Smooth muscle cell (in vitro differentiated cells): ENCODE data around the gene MS4A8. TPM values are rescaled to one million over a fixed set of nuclear protein-coding genes. Genes with fewer than 3 reads are reported as not detected.
A peak's percentile ranks its signal among the peaks of the same experiment; 100 is the strongest.
"Not testable (repeated sequence)": the region's sequence is repeated elsewhere in the genome, so short reads cannot be mapped to it uniquely, and the experiment has no call there.

Experiments used
- DNase-seq: peaks from one replicate; lab custom pipeline; 2025; ENCODE audit not compliant: unreplicated experiment; lab: John Stamatoyannopoulos, UW
- H2AFZ ChIP-seq: fragments of 200-600 bp; sonication (generic); 2 replicates; pipeline ENCODE4 v1.6.0; 2016; ENCODE audit warnings: antibody characterized with exemption, low read depth, mild to moderate bottlenecking
- H3F3A ChIP-seq: fragments of 200-600 bp; sonication (generic); 2 replicates; pipeline ENCODE4 v1.6.0; 2017; ENCODE audit warnings: antibody characterized with exemption, low read depth
- H3K27ac ChIP-seq: fragments of 200-600 bp; sonication (generic); 2 replicates; pipeline ENCODE4 v1.5.1; 2016; ENCODE audit warnings: low read depth, mild to moderate bottlenecking
- H3K27me3 ChIP-seq: fragments of 200-600 bp; sonication (generic); 2 replicates; pipeline ENCODE4 v1.6.1; 2016; ENCODE audit warnings: low read depth, mild to moderate bottlenecking
- H3K36me3 ChIP-seq: fragments of 200-600 bp; sonication (generic); 2 replicates; pipeline ENCODE4 v1.5.1; 2016; ENCODE audit warnings: low read depth
- H3K4me1 ChIP-seq: fragments of 200-600 bp; sonication (generic); 2 replicates; pipeline ENCODE4 v1.5.1; 2016; ENCODE audit warnings: low read depth
- H3K4me2 ChIP-seq: fragments of 200-600 bp; sonication (generic); 2 replicates; pipeline ENCODE4 v1.6.0; 2016; ENCODE audit warnings: mild to moderate bottlenecking
- H3K4me3 ChIP-seq: fragments of 200-600 bp; sonication (generic); 2 replicates; pipeline ENCODE4 v1.5.1; 2016; ENCODE audit warnings: mild to moderate bottlenecking
- H3K79me2 ChIP-seq: fragments of 200-600 bp; sonication (generic); 2 replicates; pipeline ENCODE4 v1.6.0; 2016; ENCODE audit warnings: low read depth, mild to moderate bottlenecking
- H3K9ac ChIP-seq: fragments of 200-600 bp; sonication (generic); 2 replicates; pipeline ENCODE4 v1.6.0; 2016; ENCODE audit warnings: low read depth
- H3K9me3 ChIP-seq: fragments of 200-600 bp; sonication (generic); replicated peaks from 2 replicates; pipeline ENCODE4 v1.5.1; 2016; ENCODE audit warnings: low read depth
- H4K20me1 ChIP-seq: fragments of 200-600 bp; sonication (generic); 2 replicates; pipeline ENCODE4 v1.6.0; 2016; ENCODE audit warnings: low read depth
- WGBS: methylation state at CpG from one replicate; pipeline ENCODE4 v1.1.7; 2016; ENCODE audit warnings: low lambda C conversion rate; 5-methylcytosine and 5-hydroxymethylcytosine counted together
- polyA plus RNA-seq: library from polyadenylated mRNA; unstranded; fragments of >200 nt; fragmentation: Nextera tagmentation; extraction: Ambion mirVana; gene quantifications from 2 replicates; pipeline ENCODE4 v1.2.1, GENCODE V29; 2016
- total RNA-seq: library from RNA; depleted of rRNA; stranded (reverse); fragments of >200 nt; gene quantifications from 2 replicates; pipeline ENCODE4 v1.2.3, GENCODE V29; 2014
- TF ChIP-seq, protein P1 (sequence below): fragments of 200-600 bp; sonication (generic); IDR thresholded peaks from 2 replicates; pipeline ENCODE4 v1.5.1; 2017; ENCODE audit warnings: borderline replicate concordance, mild to moderate bottlenecking, antibody characterized with exemption; ENCODE audit not compliant: insufficient read depth, poor library complexity, severe bottlenecking

The MS4A8 gene
- total and polyA plus RNA-seq, 2 experiments from 2014 or later, result not detected

DNA sequence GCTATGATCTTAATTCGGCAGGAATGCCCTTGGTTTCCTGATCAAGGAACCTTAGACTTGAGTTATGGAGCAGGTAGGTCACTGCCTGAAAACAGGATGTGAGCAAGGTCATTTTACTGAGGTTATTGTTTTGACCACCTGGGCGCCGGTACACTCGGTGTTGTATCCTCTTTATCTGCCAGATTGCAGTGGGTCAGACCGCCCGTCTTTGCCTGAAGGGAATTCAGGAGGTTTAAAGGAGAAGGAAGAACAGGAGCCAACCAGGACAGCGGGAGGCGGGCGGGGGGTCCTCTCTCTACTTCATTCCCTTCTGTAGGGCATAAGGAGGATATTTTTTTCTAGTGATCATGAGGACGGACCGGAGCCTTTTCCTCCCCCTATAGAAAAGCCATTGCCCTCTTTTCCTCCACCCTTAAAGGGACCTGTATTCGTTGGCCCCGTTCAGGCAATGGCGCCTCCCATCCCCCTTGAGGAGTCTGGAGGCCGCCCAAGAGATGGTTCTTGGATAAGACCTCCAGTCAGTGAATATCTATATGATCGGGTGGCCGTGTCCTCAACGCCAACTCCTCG, 57.9 kb downstream of the MS4A8 start:
- no peak overlapping the region for H2AFZ ChIP-seq
- WGBS, result 92% methylated on average over 19 of the region's 19 CpGs
- peaks cover 3% of the 10 kb centered on the region for H3K27me3 ChIP-seq

DNA sequence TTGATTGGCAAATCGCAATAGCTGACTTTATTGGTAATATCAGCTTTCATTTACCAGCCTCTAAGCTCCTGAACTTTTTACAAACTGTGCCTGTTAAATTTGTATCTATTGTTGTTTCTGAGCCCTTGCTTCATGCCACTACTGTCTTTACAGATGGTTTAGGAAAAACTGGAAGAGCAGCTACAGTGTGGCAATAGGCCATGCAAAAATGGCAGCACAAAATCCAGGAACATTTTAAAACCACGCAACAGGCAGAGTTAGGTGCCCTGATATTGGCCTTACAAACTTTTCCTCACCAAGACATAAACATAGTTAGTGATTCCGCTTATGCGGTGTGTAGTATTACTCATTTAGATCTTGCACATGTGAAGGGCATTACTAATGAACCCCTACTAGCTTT, 59.3 kb downstream of the MS4A8 start:
- not testable (repeated sequence) for H2AFZ ChIP-seq, H3K4me3 ChIP-seq, DNase-seq, H3K9ac ChIP-seq, H3K9me3 ChIP-seq, H3K27ac ChIP-seq, H3F3A ChIP-seq, H3K79me2 ChIP-seq, H4K20me1 ChIP-seq, H3K36me3 ChIP-seq, H3K27me3 ChIP-seq, H3K4me1 ChIP-seq
- 60% methylated on average over 4 of the region's 4 CpGs for WGBS
- H3K4me2 ChIP-seq, result peak overlapping the region; percentile 72

More for the DNA sequence above, 57.9 kb downstream of the MS4A8 start:
- H3F3A ChIP-seq, result no peaks in the 10 kb centered on the region
- no peaks in the 10 kb centered on the region for H3K9me3 ChIP-seq
- no peaks in the 10 kb centered on the region for H3K4me1 ChIP-seq
- no peak overlapping the region for H3K4me2 ChIP-seq
- no peaks in the 10 kb centered on the region for H3K36me3 ChIP-seq
- TF ChIP-seq, protein P1, sequence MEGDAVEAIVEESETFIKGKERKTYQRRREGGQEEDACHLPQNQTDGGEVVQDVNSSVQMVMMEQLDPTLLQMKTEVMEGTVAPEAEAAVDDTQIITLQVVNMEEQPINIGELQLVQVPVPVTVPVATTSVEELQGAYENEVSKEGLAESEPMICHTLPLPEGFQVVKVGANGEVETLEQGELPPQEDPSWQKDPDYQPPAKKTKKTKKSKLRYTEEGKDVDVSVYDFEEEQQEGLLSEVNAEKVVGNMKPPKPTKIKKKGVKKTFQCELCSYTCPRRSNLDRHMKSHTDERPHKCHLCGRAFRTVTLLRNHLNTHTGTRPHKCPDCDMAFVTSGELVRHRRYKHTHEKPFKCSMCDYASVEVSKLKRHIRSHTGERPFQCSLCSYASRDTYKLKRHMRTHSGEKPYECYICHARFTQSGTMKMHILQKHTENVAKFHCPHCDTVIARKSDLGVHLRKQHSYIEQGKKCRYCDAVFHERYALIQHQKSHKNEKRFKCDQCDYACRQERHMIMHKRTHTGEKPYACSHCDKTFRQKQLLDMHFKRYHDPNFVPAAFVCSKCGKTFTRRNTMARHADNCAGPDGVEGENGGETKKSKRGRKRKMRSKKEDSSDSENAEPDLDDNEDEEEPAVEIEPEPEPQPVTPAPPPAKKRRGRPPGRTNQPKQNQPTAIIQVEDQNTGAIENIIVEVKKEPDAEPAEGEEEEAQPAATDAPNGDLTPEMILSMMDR, result no peak
- no peak for DNase-seq
- H3K27ac ChIP-seq, result no peak overlapping the region
- no peaks in the 10 kb centered on the region for H4K20me1 ChIP-seq
- no peak overlapping the region for H3K9ac ChIP-seq
- no peaks in the 10 kb centered on the region for H3K79me2 ChIP-seq
- no peak overlapping the region for H3K4me3 ChIP-seq

DNA sequence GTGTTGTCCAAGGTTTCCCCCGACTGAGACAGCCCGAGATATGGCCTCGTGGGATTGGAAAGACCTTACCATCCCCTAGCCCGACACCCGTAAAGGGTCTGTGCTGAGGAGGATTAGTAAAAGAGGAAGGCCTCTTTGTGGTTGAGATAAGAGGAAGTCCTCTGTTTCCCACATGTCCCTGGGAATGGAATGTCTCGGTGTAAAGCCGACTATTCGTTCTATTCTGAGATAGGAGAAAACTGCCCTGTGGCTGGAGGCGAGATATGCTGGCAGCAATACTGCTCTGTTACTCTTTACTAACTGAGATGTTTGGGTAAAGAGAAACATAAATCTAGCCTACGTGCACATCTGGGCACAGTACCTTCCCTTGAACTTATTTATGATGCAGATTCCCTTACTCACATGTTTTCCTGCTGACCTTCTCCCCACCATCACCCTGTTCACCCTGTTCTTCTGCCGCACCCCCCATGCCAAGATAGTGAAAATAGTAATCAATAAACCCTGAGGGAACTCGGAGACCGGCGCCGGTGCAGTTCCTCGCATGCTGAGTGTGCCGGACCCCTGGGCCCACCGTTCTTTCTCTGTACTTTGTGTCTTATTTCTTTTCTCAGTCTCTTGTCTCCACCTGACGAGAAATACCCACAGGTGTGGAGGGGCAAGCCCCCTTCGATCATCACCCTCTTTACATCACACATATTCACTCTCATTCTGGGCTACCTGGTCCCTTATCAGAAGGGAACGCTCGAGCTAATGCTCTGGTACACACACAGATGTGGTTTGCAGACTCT, 60.2 kb downstream of the MS4A8 start:
- not testable (repeated sequence) for H2AFZ ChIP-seq, H3F3A ChIP-seq, H3K79me2 ChIP-seq, H3K9ac ChIP-seq, H4K20me1 ChIP-seq, H3K27me3 ChIP-seq, H3K4me1 ChIP-seq, DNase-seq, H3K36me3 ChIP-seq, H3K9me3 ChIP-seq, H3K4me3 ChIP-seq, H3K27ac ChIP-seq
- H3K4me2 ChIP-seq, result peak overlapping the region; percentile 72
- 64% methylated on average over 22 of the region's 22 CpGs for WGBS

DNA sequence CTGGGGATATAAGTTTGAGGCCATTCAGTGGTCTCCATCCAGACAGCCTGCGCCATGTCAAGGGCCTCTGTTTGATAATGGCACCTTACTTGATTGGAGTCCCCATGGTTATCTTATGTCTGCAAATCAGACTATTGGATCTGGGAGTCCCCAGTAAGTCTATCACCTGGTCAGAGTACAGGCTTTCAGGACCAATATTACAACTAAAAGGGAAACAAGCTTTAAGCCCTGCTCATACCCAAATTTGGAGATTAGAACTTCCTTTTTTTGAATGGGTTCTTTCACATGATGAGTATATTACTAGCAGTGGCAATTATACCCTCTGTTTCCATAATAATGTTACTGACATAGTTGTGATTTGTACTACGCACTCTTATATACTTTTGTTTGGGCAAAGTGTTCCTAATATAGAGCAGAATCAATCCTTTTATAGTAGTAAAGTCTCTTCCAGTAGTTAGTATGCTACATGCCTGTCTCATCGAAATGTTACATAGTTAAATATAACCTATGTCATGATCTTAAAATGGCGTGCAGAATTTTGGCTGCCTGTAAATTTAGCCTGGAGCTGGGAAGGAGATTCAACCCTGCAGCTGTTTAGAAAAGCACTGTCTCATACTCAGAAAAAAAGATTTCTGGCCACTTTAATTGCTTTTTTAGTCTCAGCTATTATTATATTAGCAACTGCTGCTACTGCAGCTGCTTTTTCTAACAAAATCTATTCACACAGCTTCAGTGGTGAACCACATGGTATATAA, 62.2 kb downstream of the MS4A8 start:
- Histone ChIP-seq H2AFZ (no peak overlapping the region), H3F3A (no peaks in the 10 kb centered on the region), H3K4me2 (no peak overlapping the region), H3K27ac (no peak overlapping the region), H4K20me1 (no peaks in the 10 kb centered on the region), H3K9me3 (no peaks in the 10 kb centered on the region), H3K27me3 (no peaks in the 10 kb centered on the region), H3K79me2 (no peaks in the 10 kb centered on the region), H3K9ac (no peak overlapping the region), H3K36me3 (no peaks in the 10 kb centered on the region), H3K4me3 (no peak overlapping the region), H3K4me1 (no peaks in the 10 kb centered on the region)
- WGBS, result 90% methylated on average over 4 of the region's 4 CpGs
- TF ChIP-seq, protein P1, result no peak
- DNase-seq, result no peak
